ENCODE measurements around the gene IGFBP4. TPM values are rescaled to one million over a fixed set of nuclear protein-coding genes. Genes with fewer than 3 reads are reported as not detected.

IGFBP4 gene
- total RNA-seq, 2 donors from 2014 or later = 88.7 to 315 TPM

DNA sequence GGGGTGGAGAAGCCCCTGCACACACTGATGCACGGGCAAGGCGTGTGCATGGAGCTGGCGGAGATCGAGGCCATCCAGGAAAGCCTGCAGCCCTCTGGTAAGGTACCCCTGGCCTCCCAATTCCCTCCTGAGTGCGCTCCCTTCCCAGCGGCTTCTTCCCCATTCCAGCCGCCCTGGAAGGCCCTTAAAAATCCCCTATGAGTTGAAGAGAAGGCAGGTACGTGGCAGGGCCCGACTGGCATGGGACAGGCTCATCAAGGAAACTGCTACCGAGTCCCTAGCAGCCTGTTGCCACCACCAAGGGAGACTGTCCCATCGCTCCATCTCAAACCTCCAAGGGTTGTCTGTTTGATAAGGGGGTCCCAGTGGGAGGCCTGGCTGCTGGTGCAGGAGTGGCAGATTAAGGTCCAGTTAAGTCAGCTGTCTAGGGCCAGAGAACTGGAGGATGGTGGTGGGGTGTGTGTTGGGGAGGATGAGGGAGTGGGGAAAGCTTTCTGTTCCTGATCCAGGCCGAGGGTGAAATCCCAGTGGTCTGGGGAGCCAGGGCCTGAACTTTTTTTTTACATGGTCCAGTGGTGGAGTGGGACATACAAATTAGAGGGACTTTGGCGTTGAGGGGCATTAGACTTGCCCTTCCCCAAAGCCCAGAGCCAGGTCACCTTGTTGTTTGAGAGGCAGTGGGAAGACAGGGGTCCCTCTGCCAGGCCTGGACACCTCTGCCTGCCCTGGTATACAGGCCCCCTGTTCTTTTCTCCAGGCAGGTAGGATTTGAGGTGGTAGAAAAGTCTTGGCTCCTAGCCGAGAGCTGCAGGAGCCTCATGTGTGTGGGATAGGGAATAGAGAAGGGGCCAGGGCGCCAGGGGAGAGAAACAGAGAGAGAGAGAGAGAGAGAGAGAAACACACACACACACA, 994 bp downstream of the IGFBP4 start:
- ATAC-seq (no peak), DNase-seq (no peak)

DNA sequence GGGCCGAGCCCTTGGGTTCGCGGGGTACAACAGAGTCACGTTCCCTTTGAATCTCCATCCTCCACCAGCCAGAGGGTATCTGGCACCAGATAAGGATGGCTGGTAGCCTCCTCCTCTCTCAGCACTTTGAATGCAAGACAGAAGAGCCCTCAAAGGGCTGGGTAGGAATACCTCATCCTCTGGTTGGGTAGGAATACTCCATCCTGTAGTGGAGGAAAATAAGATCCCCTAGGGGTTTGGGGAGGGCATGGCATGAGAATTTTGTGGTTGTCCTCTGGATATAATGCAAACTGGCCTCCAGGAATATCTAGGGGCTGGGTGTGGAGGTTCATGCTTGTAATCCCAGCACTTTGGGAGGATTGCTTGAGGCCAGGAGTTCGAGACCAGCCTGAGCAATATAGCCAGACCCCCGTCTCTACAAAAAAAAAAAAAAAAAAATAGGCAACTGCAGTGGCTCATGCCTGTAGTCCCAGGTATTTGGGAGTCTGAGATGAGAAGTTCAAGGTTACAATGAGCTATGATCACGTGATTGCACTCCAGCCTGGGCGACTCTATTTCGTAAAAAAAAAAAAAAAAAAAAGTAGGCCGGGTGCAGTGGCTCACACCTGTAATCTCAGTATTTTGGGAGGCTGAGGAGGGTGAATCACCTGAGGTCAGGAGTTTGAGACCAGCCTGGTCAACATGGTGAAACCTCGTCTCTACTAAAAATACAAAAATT, 2.7 kb downstream of the IGFBP4 start:
- peaks cover 47% of the 10 kb centered on the region for H3K4me1 ChIP-seq
- peak overlapping the region in 2 of 4 donors; percentile 41 to 64 for H3K27ac ChIP-seq
- WGBS, 2 donors = 56 to 60% methylated on average over 10 to 11 of the region's 11 CpGs
- ATAC-seq (no peak), DNase-seq (no peak)
- peaks cover 0 to 5% of the 10 kb centered on the region in 2 donors for H3K27me3 ChIP-seq
- TF ChIP-seq POLR2A (IDR thresholded peaks at IDR 0.05) = no peak
- TF ChIP-seq, protein P1, sequence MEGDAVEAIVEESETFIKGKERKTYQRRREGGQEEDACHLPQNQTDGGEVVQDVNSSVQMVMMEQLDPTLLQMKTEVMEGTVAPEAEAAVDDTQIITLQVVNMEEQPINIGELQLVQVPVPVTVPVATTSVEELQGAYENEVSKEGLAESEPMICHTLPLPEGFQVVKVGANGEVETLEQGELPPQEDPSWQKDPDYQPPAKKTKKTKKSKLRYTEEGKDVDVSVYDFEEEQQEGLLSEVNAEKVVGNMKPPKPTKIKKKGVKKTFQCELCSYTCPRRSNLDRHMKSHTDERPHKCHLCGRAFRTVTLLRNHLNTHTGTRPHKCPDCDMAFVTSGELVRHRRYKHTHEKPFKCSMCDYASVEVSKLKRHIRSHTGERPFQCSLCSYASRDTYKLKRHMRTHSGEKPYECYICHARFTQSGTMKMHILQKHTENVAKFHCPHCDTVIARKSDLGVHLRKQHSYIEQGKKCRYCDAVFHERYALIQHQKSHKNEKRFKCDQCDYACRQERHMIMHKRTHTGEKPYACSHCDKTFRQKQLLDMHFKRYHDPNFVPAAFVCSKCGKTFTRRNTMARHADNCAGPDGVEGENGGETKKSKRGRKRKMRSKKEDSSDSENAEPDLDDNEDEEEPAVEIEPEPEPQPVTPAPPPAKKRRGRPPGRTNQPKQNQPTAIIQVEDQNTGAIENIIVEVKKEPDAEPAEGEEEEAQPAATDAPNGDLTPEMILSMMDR (IDR thresholded peaks at IDR 0.05) = no peak
- intact Hi-C loops (cut with DNase I) = loop anchor here (10.0 kb wide), 1 partner anchor 89 kb away; no protein-coding TSS in a partner anchor
- no peaks in the 10 kb centered on the region for H3K36me3 ChIP-seq (replicated peaks in 1 of 2; ENCODE audit: insufficient read depth in 1 of 2, low read depth in 2 of 2)
- no peak overlapping the region for H3K4me3 ChIP-seq
- no peaks in the 10 kb centered on the region for H3K9me3 ChIP-seq

More for the DNA sequence above, 994 bp downstream of the IGFBP4 start:
- H3K27me3 ChIP-seq = peaks cover 0 to 5% of the 10 kb centered on the region in 2 donors
- no peaks in the 10 kb centered on the region for H3K9me3 ChIP-seq
- intact Hi-C loops (cut with DNase I) = loop anchor here (10.0 kb wide), 1 partner anchor 91 kb away; no protein-coding TSS in a partner anchor
- H3K27ac ChIP-seq = peak overlapping the region in 3 of 4 donors; percentile 16 to 64 (median 52)
- peak overlapping the region in 1 of 2 donors; percentile 11 for H3K4me3 ChIP-seq
- H3K4me1 ChIP-seq = peaks cover 36% of the 10 kb centered on the region
- no peaks in the 10 kb centered on the region for H3K36me3 ChIP-seq (replicated peaks in 1 of 2; ENCODE audit: insufficient read depth in 1 of 2, low read depth in 2 of 2)
- WGBS, 2 donors = 29 to 61% methylated on average over 6 to 15 of the region's 15 CpGs
- TF ChIP-seq, protein P1 (IDR thresholded peaks at IDR 0.05) = no peak
- TF ChIP-seq POLR2A (IDR thresholded peaks at IDR 0.05) = no peak

DNA sequence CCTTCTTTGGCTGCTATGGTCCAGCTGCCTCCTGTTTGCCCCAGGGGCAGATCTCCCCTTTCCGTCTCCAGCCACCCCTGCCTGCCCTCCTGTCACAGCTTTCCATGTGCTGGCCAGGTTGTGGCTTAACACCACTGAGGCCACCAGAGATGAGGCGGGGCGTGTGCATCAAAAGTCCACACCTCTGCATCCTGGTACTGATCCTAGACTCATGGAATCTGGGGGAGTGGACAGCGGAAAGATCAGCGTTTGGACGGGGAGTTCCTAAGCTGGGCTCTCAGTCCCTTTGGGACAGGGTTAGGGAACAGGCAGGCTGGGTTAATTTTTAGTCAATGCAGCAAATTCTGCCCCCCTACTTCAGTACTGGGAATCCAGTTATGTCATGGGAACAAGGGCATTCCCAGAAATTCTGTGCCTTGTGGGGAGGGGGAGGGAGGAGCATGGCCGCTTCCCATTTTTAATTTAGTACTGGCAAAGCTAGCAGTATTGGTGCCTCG, 3.9 kb downstream of the IGFBP4 start:
- H3K4me3 ChIP-seq = no peak overlapping the region
- DNase-seq (peak in 1 of 4 donors; percentile 53), ATAC-seq (peak; percentile 12)
- H3K4me1 ChIP-seq = peaks cover 47% of the 10 kb centered on the region
- H3K27me3 ChIP-seq = peaks cover 0 to 5% of the 10 kb centered on the region in 2 donors
- intact Hi-C loops (cut with DNase I) = loop anchor here (10.0 kb wide), 1 partner anchor 88 kb away; no protein-coding TSS in a partner anchor
- WGBS, 2 donors = 48 to 62% methylated on average over 6 to 8 of the region's 8 CpGs
- no peaks in the 10 kb centered on the region for H3K36me3 ChIP-seq (replicated peaks in 1 of 2; ENCODE audit: insufficient read depth in 1 of 2, low read depth in 2 of 2)
- TF ChIP-seq, protein P1 (IDR thresholded peaks at IDR 0.05) = no peak
- TF ChIP-seq POLR2A (IDR thresholded peaks at IDR 0.05) = peak in 1 of 3 donors; percentile 13
- peak overlapping the region in 2 of 4 donors; percentile 67 to 71 for H3K27ac ChIP-seq
- H3K9me3 ChIP-seq = no peaks in the 10 kb centered on the region

DNA sequence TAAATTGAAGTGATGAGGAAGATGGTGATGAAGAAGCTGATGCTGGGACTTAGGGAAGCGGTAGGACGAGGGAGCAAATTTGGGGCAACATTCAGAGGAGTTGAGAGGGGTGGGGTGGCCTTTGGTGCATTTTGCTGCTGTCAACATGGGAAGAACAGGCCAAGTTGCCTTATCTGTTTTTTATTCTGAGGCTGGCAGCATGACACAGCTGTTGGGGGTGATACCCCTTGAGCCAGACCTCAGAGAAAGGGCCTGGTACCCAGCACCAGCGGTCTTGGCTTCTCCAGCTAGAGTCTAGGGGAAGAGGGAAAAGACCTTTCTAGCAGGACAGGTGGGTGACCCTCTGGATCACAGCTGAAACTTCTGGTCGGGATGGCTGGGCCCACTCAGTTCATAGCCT, 4.6 kb downstream of the IGFBP4 start:
- TF ChIP-seq, protein P1 (IDR thresholded peaks at IDR 0.05) = no peak
- TF ChIP-seq POLR2A (IDR thresholded peaks at IDR 0.05) = no peak
- peaks cover 0 to under 1% of the 10 kb centered on the region in 2 donors for H3K27me3 ChIP-seq
- peak overlapping the region; percentile 48 to 71 (median 58) for H3K27ac ChIP-seq
- WGBS, 2 donors = 81 to 89% methylated on average over 3 to 4 of the region's 4 CpGs
- ATAC-seq = no peak
- H3K4me1 ChIP-seq = peaks cover 47% of the 10 kb centered on the region
- H3K36me3 ChIP-seq (replicated peaks in 1 of 2; ENCODE audit: insufficient read depth in 1 of 2, low read depth in 2 of 2) = no peaks in the 10 kb centered on the region
- intact Hi-C loops (cut with DNase I) = loop anchor here (10.0 kb wide), 1 partner anchor 87 kb away; no protein-coding TSS in a partner anchor
- DNase-seq = no peak
- no peaks in the 10 kb centered on the region for H3K9me3 ChIP-seq
- H3K4me3 ChIP-seq = no peak overlapping the region

Measured in body of pancreas (tissue), 4 donors.